Measurements from ENCODE around the gene IFITM5.

DNA sequence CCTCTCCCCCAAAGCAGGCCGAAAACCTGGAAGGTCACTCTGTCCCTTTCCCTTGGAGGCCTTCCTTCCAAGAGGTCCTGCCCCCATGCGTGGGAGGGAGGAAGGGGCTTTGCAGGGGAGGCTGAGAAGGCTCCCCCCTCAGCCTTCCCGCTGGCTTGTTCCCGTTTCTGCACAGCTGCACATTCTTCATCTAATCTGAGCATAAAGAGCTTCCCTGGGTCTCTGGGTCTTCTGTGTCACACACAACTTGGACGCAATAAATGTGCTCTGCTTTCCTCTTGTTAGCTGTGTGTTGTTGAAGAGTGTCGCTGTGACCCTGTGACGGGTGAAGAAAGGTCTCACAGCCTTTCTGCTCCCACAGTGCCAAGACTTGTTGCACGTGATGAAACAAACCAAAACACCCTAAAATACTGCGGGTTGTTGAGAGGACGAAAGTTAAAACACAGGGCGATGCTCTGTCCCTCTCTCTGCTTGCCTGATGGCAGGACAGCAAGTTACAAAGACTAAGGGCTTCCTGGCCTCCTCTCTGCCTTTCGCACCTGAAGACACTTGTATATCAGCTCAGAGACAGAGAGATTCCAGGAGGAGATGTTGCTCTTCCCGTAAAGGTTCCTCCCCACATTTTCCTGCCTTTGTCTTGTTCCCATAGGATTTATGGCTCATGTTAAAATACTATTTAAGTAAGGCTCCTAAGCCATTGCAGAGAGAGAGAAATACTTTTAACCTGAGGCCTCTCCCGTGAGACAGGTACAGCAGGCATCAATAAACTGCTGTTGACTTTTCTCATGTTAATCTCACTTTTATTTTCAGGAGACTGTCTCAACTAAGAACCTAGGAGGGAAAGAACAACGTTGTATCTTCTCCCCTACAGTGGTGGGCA, 36.7 kb upstream of the IFITM5 start:
- TF ChIP-seq, protein P1, sequence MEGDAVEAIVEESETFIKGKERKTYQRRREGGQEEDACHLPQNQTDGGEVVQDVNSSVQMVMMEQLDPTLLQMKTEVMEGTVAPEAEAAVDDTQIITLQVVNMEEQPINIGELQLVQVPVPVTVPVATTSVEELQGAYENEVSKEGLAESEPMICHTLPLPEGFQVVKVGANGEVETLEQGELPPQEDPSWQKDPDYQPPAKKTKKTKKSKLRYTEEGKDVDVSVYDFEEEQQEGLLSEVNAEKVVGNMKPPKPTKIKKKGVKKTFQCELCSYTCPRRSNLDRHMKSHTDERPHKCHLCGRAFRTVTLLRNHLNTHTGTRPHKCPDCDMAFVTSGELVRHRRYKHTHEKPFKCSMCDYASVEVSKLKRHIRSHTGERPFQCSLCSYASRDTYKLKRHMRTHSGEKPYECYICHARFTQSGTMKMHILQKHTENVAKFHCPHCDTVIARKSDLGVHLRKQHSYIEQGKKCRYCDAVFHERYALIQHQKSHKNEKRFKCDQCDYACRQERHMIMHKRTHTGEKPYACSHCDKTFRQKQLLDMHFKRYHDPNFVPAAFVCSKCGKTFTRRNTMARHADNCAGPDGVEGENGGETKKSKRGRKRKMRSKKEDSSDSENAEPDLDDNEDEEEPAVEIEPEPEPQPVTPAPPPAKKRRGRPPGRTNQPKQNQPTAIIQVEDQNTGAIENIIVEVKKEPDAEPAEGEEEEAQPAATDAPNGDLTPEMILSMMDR (IDR thresholded peaks at IDR 0.05; ENCODE audit: poor library complexity, severe bottlenecking), result no peak
- no peak for TF ChIP-seq RAD21 (conservative IDR thresholded peaks at IDR 0.05)
- no peak for TF ChIP-seq POLR2AphosphoS5 (IDR thresholded peaks at IDR 0.05)
- TF ChIP-seq EZH2 (IDR thresholded peaks at IDR 0.05; ENCODE audit: borderline replicate concordance, insufficient read depth, low read length, poor library complexity, severe bottlenecking), result no peak
- no peak for TF ChIP-seq MXI1 (conservative IDR thresholded peaks at IDR 0.05; ENCODE audit: poor library complexity, severe bottlenecking)
- no peak for TF ChIP-seq EP300 (conservative IDR thresholded peaks at IDR 0.05; ENCODE audit: poor library complexity, severe bottlenecking)
- TF ChIP-seq, protein P2, sequence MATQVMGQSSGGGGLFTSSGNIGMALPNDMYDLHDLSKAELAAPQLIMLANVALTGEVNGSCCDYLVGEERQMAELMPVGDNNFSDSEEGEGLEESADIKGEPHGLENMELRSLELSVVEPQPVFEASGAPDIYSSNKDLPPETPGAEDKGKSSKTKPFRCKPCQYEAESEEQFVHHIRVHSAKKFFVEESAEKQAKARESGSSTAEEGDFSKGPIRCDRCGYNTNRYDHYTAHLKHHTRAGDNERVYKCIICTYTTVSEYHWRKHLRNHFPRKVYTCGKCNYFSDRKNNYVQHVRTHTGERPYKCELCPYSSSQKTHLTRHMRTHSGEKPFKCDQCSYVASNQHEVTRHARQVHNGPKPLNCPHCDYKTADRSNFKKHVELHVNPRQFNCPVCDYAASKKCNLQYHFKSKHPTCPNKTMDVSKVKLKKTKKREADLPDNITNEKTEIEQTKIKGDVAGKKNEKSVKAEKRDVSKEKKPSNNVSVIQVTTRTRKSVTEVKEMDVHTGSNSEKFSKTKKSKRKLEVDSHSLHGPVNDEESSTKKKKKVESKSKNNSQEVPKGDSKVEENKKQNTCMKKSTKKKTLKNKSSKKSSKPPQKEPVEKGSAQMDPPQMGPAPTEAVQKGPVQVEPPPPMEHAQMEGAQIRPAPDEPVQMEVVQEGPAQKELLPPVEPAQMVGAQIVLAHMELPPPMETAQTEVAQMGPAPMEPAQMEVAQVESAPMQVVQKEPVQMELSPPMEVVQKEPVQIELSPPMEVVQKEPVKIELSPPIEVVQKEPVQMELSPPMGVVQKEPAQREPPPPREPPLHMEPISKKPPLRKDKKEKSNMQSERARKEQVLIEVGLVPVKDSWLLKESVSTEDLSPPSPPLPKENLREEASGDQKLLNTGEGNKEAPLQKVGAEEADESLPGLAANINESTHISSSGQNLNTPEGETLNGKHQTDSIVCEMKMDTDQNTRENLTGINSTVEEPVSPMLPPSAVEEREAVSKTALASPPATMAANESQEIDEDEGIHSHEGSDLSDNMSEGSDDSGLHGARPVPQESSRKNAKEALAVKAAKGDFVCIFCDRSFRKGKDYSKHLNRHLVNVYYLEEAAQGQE (IDR thresholded peaks at IDR 0.05; ENCODE audit: borderline replicate concordance), result no peak
- TF ChIP-seq SMC3 (conservative IDR thresholded peaks at IDR 0.05; ENCODE audit: poor library complexity), result no peak
